ENCODE data around the gene ILF3. TPM values are rescaled to one million over a fixed set of nuclear protein-coding genes. Genes with fewer than 3 reads are reported as not detected.

ILF3 gene
- total RNA-seq, 1 experiment from 2014 or later = 430 TPM

DNA sequence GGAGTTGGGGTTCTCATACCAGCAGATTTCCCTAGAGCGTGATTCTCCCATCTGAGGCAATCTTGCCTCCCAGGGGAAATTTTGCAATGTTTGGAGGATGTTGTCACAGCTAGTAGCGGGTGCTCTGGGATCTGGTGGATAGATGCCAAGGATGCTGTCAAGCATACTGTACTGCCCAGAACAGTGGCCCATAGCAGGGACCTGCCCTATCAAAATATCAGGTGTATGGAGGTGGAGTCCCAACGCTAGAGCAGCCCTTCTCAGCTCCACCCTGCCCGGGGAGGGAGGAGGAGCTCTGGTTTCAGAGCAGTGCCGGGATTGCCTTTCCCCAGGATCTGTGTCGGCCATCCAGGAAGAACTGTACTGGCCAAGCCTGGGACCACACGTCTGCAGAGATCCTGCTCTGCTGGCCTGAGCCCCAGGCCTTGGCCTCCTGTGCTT, 36.2 kb downstream of the ILF3 start:
- TF ChIP-seq MAX (IDR thresholded peaks at IDR 0.05) (no peak), ZFX (IDR thresholded peaks at IDR 0.05) (no peak)
- Histone ChIP-seq H3K9me3 (ENCODE audit: control insufficient read depth in 1 of 2, insufficient read depth in 1 of 2, low read depth in 1 of 2, low read length in 2 of 2) (no peaks in the 10 kb centered on the region), H3K36me3 (ENCODE audit: control insufficient read depth in 1 of 2, insufficient read depth in 2 of 2, low read length in 2 of 2) (peaks cover 50 to 59% of the 10 kb centered on the region in 2 experiments), H3K27ac (ENCODE audit: low read depth, low read length) (no peak overlapping the region), H3K9ac (ENCODE audit: low read length) (no peak overlapping the region), H3K9me2 (ENCODE audit: insufficient read depth) (no peaks in the 10 kb centered on the region), H3K4me2 (ENCODE audit: low read length) (no peak overlapping the region), H2AFZ (ENCODE audit: low read depth, low read length, poor library complexity, severe bottlenecking) (no peak overlapping the region), H4K20me1 (ENCODE audit: insufficient read depth) (peaks cover 10% of the 10 kb centered on the region; the same call in 1 of the 2 replicates), H3K4me1 (ENCODE audit: control insufficient read depth in 1 of 2, insufficient read depth in 2 of 2, low read length in 2 of 2) (peaks cover 2 to 5% of the 10 kb centered on the region in 2 experiments; a peak in 3 of 4 replicates), H3K4me3 (replicated peaks in 1 of 2; ENCODE audit: low read depth in 1 of 2, low read length in 2 of 2) (no peak overlapping the region), H3K27me3 (ENCODE audit: insufficient read depth, low read length) (no peaks in the 10 kb centered on the region), H3K79me2 (ENCODE audit: insufficient read depth, low read length) (peaks cover 40% of the 10 kb centered on the region; the same call in 1 of the 2 replicates)
- BruUV-seq (replicated peaks) = no TSS peak
- DNase-seq (ENCODE audit: low read depth, low spot score) = no peak
- peak; percentile 21; the same call in 1 of the 2 replicates for ATAC-seq
- ChIA-PET RAD21 (ENCODE audit: low non-redundant PET in 1 of 2, low total read pairs in 2 of 2, uncharacterized antibody in 2 of 2, unreplicated experiment in 2 of 2) (no interaction called here), POLR2A (no interaction called here), CTCF (no interaction called here)
- intact Hi-C loops (cut with micrococcal nuclease) = no loop called here

DNA sequence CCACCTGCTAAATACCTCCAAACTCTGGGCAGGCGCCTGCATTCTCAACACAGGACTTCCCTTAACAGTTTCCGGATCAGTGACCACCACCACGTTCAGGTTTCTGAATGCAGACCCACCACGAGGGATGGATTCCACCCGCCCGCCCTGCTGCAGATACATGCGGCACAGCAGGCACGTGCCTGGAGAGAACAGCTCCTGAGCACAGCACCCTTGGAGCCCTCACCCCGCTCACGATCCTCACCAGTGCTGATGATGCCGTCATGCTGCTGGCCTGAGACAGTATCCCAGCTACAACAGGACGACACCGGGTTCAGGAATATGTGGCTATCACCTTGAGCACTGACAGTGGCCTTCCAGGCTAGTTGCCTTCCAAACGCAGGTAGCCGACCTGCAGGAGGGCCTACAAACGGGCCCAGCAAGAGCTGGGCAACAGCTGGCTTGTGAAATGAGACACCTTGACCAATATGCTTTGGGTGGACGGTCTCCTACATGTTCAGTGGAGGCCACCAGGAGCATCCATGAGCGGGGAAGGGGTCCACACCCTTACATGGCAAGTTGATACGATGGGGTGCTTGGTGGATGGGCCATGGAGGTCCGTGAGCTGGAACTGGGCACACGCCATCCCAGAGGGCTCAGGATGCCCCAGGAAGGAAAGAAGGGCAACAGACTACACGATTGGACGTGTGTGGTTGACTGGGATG, 37.2 kb downstream of the ILF3 start:
- DNase-seq (ENCODE audit: low read depth, low spot score) (no peak), ATAC-seq (no peak)
- Histone ChIP-seq H3K27me3 (ENCODE audit: insufficient read depth, low read length) (no peaks in the 10 kb centered on the region), H4K20me1 (ENCODE audit: insufficient read depth) (peaks cover 8% of the 10 kb centered on the region; the same call in 1 of the 2 replicates), H3K4me2 (ENCODE audit: low read length) (no peak overlapping the region), H2AFZ (ENCODE audit: low read depth, low read length, poor library complexity, severe bottlenecking) (no peak overlapping the region), H3K4me3 (replicated peaks in 1 of 2; ENCODE audit: low read depth in 1 of 2, low read length in 2 of 2) (no peak overlapping the region), H3K27ac (ENCODE audit: low read depth, low read length) (no peak overlapping the region), H3K36me3 (ENCODE audit: control insufficient read depth in 1 of 2, insufficient read depth in 2 of 2, low read length in 2 of 2) (peaks cover 45 to 57% of the 10 kb centered on the region in 2 experiments), H3K9me2 (ENCODE audit: insufficient read depth) (no peaks in the 10 kb centered on the region), H3K79me2 (ENCODE audit: insufficient read depth, low read length) (peaks cover 32% of the 10 kb centered on the region; the same call in 1 of the 2 replicates), H3K4me1 (ENCODE audit: control insufficient read depth in 1 of 2, insufficient read depth in 2 of 2, low read length in 2 of 2) (peaks cover 3 to 13% of the 10 kb centered on the region in 2 experiments; a peak in 3 of 4 replicates), H3K9me3 (ENCODE audit: control insufficient read depth in 1 of 2, insufficient read depth in 1 of 2, low read depth in 1 of 2, low read length in 2 of 2) (no peaks in the 10 kb centered on the region), H3K9ac (ENCODE audit: low read length) (no peak overlapping the region)
- POLR2A ChIA-PET = no interaction called here
- intact Hi-C loops (cut with micrococcal nuclease) = no loop called here
- RAD21 ChIA-PET (ENCODE audit: low non-redundant PET in 1 of 2, low total read pairs in 2 of 2, uncharacterized antibody in 2 of 2, unreplicated experiment in 2 of 2) = no interaction called here
- CTCF ChIA-PET = no interaction called here
- BruUV-seq (replicated peaks) = no TSS peak
- TF ChIP-seq ZNF274 (IDR thresholded peaks at IDR 0.05; ENCODE audit: low read depth, low read length) = no peak
- TF ChIP-seq ZBTB33 (IDR thresholded peaks at IDR 0.05; ENCODE audit: extremely low read depth, insufficient replicate concordance, low read length) = no peak
- TF ChIP-seq POLR2A (IDR thresholded peaks at IDR 0.05; ENCODE audit: borderline replicate concordance, extremely low read depth, insufficient read depth, insufficient read length) = no peak
- no peak for TF ChIP-seq SP1 (IDR thresholded peaks at IDR 0.05; ENCODE audit: low read depth)
- TF ChIP-seq ELF1 (IDR thresholded peaks at IDR 0.05; ENCODE audit: borderline replicate concordance, low read depth) = no peak
- TF ChIP-seq ZFX (IDR thresholded peaks at IDR 0.05) = no peak
- no peak for TF ChIP-seq TCF7L2 (IDR thresholded peaks at IDR 0.05; ENCODE audit: borderline replicate concordance, extremely low read depth, insufficient read depth, insufficient read length)
- no peak for TF ChIP-seq EZH2 (IDR thresholded peaks at IDR 0.05)
- no peak for TF ChIP-seq MAX (IDR thresholded peaks at IDR 0.05)
